Left lung (tissue), 10 donors: ENCODE measurements around the gene PDCD6IP. TPM values are rescaled to one million over a fixed set of nuclear protein-coding genes. Genes with fewer than 3 reads are reported as not detected.

Experiments
- ATAC-seq: fragments of 200-7000 bp; cut with Tn5 transposase; one replicate; pipeline ENCODE4 v1.9.1; 2020; ENCODE audit warnings: moderate library complexity
- DNase-seq, 4 donors: peaks; one replicate each; pipeline ENCODE4 v3.0.0-alpha.2; 2013 to 2020
- H3K27ac ChIP-seq, 2 donors: fragments of 200-600 bp; sonication (generic) in 1 of 2; one replicate each; pipeline versions ENCODE4 v1.5.0 to v1.8.0; 2020 to 2021
- H3K27me3 ChIP-seq, 2 donors: fragments of 200-600 bp; sonication (generic) in 1 of 2; one replicate each; pipeline versions ENCODE4 v1.5.0 to v1.8.0; 2020 to 2021
- H3K36me3 ChIP-seq, 2 donors: fragments of 200-600 bp; sonication (generic) in 1 of 2; one replicate each; pipeline versions ENCODE4 v1.5.0 to v1.8.0; 2020 to 2021
- H3K4me1 ChIP-seq, 2 donors: fragments of 200-600 bp; one replicate each; pipeline ENCODE4 v1.8.0; 2021
- H3K4me3 ChIP-seq, 2 donors: fragments of 200-600 bp; sonication (generic) in 1 of 2; one replicate each; pipeline versions ENCODE4 v1.5.0 to v1.8.0; 2020 to 2021; ENCODE audit warnings: mild to moderate bottlenecking in 1 of 2
- H3K9me3 ChIP-seq, 2 donors: fragments of 200-600 bp; sonication (generic) in 1 of 2; one replicate each; pipeline versions ENCODE4 v1.5.0 to v1.8.0; 2020 to 2021
- intact Hi-C, 2 donors: fragments of 100-400 bp; cut with DNase I; formaldehyde crosslinking; loops; one replicate each; pipeline versions ENCODE4 v1.11.2 to v1.14.2; 2022
- polyA plus RNA-seq, 6 donors: library from polyadenylated mRNA; unstranded; fragments of 120-200 nt; gene quantifications; one replicate each; pipeline ENCODE4 v1.2.1, GENCODE V29; 2013; ENCODE audit not compliant: insufficient read length in 6 of 6
- total RNA-seq, 2 donors: library from RNA; stranded (reverse); fragmentation: NEBNext Ultra II Directional; extraction: Animal tissue kit (Norgen Biotek cat#: 25700); gene quantifications; one replicate each; pipeline ENCODE4 v1.2.1, GENCODE V29; 2021
- TF ChIP-seq, protein P1 (sequence below), 2 donors: fragments of 200-600 bp; sonication (generic) in 1 of 2; IDR thresholded peaks; one replicate each; pipeline versions ENCODE4 v1.5.0 to v1.8.0; 2021; ENCODE audit warnings: antibody characterized with exemption in 2 of 2
- donor health status: DM: no; HTN: yes; CAD: no.
- donor health status: DM: no; HTN: no; CAD: no.

Gene PDCD6IP
- total and polyA plus RNA-seq, 8 donors: 172 to 270 (median 205) TPM

DNA sequence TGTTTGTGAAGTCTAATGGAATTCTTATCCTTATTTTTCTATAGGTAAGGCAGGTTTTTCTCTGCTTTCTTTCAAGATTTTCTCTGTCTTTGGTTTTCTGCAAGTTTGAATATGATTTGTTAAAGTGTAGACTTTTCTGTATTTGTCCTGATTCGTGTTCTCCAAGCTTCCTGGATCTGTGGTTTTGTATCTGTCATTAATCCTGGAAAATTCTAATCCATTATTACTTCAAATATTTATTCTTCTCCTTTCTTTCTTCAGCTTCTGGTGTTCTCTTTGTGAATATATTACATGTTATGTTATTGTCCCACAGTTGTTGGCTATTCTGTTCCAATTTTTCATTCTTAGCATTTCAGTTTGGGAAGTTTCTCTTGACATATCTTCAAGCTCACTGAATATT is 76.4 kb downstream of the PDCD6IP start:
- Histone ChIP-seq H3K4me1 (no peaks in the 10 kb centered on the region), H3K36me3 (peaks cover 0 to 9% of the 10 kb centered on the region in 2 donors), H3K27me3 (no peaks in the 10 kb centered on the region), H3K9me3 (no peaks in the 10 kb centered on the region), H3K4me3 (no peak overlapping the region), H3K27ac (no peak overlapping the region)
- DNase-seq (no peak), ATAC-seq (no peak)
- intact Hi-C loops: no loop called here
- TF ChIP-seq, protein P1, sequence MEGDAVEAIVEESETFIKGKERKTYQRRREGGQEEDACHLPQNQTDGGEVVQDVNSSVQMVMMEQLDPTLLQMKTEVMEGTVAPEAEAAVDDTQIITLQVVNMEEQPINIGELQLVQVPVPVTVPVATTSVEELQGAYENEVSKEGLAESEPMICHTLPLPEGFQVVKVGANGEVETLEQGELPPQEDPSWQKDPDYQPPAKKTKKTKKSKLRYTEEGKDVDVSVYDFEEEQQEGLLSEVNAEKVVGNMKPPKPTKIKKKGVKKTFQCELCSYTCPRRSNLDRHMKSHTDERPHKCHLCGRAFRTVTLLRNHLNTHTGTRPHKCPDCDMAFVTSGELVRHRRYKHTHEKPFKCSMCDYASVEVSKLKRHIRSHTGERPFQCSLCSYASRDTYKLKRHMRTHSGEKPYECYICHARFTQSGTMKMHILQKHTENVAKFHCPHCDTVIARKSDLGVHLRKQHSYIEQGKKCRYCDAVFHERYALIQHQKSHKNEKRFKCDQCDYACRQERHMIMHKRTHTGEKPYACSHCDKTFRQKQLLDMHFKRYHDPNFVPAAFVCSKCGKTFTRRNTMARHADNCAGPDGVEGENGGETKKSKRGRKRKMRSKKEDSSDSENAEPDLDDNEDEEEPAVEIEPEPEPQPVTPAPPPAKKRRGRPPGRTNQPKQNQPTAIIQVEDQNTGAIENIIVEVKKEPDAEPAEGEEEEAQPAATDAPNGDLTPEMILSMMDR (IDR thresholded peaks at IDR 0.05): no peak

DNA sequence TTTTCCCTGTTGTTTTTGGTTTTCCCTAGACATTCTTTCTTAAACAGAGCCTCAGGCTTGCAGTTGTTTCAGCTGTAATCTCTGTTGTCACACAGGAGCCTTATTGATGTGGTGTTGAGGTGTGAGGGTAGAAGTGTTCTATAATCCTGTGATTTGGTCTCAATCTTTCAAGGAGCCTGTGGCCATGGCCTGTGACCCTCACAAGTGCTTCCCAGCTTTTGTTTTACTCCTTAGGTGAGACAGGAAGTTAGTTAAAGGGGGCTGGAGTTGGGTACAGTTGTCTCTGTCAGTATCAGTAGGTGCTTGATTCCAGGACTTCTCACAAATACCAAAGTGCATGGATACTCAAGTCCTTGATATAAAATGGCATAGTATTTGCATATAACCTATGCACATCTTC is 77.2 kb downstream of the PDCD6IP start:
- no peak for ATAC-seq
- intact Hi-C loops: no loop called here
- TF ChIP-seq, protein P1 (IDR thresholded peaks at IDR 0.05): no peak

DNA sequence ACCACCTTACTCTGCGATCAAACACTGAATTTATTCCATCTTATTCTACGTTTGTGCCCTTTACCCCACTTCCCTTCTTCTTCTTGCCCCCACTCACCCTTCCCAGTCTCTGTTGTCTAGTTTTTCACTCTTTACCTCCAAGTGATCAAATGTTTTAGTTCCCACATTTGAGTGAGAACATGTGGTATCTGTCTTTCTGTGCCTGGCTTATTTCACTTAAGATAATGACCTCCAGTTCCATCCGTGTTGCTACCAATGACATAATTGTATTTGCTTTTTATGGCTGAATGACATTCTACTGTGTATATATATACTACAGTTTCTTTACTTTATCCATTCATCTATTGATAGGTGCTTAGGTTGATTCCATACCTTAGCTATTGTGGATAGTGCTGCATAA is 78.8 kb downstream of the PDCD6IP start:
- H3K27ac ChIP-seq: no peak overlapping the region
- DNase-seq (no peak), ATAC-seq (no peak)
- no peak overlapping the region for H3K4me3 ChIP-seq
- no peaks in the 10 kb centered on the region for H3K9me3 ChIP-seq
- TF ChIP-seq, protein P1 (IDR thresholded peaks at IDR 0.05): no peak
- no peaks in the 10 kb centered on the region for H3K27me3 ChIP-seq
- H3K36me3 ChIP-seq: no peaks in the 10 kb centered on the region
- intact Hi-C loops: no loop called here
- H3K4me1 ChIP-seq: no peaks in the 10 kb centered on the region

More for the DNA sequence above, 77.2 kb downstream of the PDCD6IP start:
- peaks cover 0 to under 1% of the 10 kb centered on the region in 2 donors for H3K36me3 ChIP-seq
- H3K4me3 ChIP-seq: no peak overlapping the region
- no peaks in the 10 kb centered on the region for H3K9me3 ChIP-seq
- no peaks in the 10 kb centered on the region for H3K4me1 ChIP-seq
- H3K27me3 ChIP-seq: no peaks in the 10 kb centered on the region
- DNase-seq: no peak
- H3K27ac ChIP-seq: no peak overlapping the region

DNA sequence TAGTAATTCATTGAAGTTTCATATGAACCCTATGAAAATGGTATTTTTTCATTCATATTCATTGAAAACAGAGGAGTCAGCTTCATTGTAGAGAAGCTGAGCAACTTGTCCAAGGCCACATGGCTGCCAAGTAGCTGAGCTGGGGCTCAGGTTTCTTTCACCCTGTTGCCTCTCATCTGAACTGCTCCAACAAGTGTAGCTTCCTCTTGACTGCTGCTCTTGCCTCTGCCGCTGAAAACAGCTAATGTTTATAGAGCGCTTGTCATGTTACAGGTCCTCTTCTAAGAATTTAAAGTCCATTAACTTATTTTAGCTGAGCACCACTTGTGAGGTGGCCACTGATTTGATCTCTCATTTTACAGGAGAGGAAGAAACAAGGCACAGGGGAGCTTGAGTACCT is 81.1 kb downstream of the PDCD6IP start:
- TF ChIP-seq, protein P1 (IDR thresholded peaks at IDR 0.05): no peak
- H3K36me3 ChIP-seq: no peaks in the 10 kb centered on the region
- H3K4me3 ChIP-seq: no peak overlapping the region
- intact Hi-C loops: no loop called here
- H3K4me1 ChIP-seq: peaks cover 0 to 4% of the 10 kb centered on the region in 2 donors
- ATAC-seq (peak; percentile 84), DNase-seq (no peak)
- no peaks in the 10 kb centered on the region for H3K9me3 ChIP-seq
- peaks cover 0 to 5% of the 10 kb centered on the region in 2 donors for H3K27me3 ChIP-seq
- H3K27ac ChIP-seq: no peak overlapping the region

DNA sequence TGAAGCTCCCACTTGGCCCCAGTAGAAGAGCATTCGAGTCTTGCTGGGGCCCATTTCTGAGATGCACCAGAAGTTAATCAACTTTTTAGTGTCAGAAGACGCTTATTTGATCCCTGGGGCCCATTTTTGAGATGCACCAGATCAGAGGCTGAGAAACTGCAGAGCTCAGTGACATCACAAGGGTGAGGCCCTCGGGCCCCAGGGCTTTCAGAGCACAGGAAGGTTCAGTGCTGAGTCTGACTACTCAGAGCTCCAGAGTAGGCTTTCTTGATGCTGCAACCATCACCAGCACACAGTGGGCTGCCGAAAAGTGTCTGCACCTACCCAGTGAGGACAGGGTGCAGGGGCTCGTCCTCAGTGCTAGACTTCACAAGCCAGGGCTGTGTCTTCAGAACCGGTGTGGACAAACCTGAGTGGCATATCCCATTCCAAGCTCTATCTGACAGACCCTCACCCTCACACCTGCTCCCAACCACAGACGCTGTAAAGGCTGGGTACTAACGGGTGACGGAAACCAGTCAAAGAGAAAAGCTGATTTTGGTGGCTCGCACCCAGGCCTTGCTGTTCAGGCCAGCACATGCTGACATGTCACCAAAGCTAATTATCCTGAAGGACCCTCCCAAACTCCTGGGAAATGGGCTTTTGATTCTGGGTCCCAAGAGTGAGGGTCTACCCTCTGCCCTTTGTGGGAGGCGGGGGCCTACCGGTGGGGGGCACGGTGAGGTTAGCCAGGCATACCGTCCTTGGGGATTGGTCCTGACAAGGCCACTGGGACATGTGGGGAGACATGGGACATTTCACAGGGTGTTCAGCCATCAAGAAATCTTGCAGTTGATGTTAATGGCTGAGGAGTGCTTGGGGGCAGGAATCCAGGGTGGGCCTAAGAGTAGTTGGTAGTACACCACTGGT is 83.0 kb downstream of the PDCD6IP start:
- ATAC-seq (no peak), DNase-seq (no peak)
- Histone ChIP-seq H3K27me3 (peaks cover 0 to 5% of the 10 kb centered on the region in 2 donors), H3K4me1 (peaks cover 0 to 4% of the 10 kb centered on the region in 2 donors), H3K4me3 (no peak overlapping the region), H3K9me3 (no peaks in the 10 kb centered on the region), H3K27ac (no peak overlapping the region), H3K36me3 (no peaks in the 10 kb centered on the region)
- intact Hi-C loops: loop anchor here in 1 of 2 donors (5.0 kb wide), 1 partner anchor 806 kb away; no protein-coding TSS in a partner anchor
- TF ChIP-seq, protein P1 (IDR thresholded peaks at IDR 0.05): no peak
